ENCODE measurements around the gene LBP.
"Not testable (repeated sequence)": the region's sequence is repeated elsewhere in the genome, so short reads cannot be mapped to it uniquely, and the experiment has no call there.

Gene LBP

DNA sequence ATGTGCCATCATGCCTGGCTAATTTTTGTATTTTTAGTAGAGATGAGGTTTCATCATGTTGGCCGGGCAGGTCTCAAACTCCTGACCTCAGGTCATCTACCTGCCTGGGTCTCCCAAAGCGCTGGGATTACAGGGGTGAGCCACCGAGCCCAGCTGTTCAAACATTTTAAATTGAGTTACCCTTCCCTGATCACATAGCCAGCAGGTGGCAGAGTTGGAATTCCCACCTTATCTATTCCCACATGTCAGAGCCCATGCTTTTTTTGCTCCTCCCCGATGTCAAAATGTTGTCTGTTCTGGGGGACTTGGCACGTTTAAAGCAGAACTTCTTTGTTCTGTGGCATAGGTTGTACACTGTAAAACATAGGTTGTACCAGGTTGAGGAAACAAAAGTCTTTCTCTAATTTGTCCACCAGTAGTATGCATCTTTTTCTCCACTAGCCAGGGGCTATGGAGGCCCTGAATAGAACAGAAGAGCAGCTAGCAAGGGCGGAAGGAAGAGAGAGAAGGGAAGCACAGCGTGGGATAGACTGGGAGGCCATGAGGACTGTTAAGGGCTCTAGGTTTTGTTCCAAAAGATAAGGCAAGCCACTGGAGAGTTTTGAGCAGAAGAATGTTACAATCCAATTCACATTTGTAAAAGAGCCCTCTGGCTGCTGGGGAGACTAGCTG lies 7.3 kb upstream of the LBP start:
- no peak overlapping the region for H3K27ac ChIP-seq (replicated peaks)
- no peak overlapping the region for H3K4me3 ChIP-seq (replicated peaks; ENCODE audit: insufficient read depth, low read length)
- DNase-seq (ENCODE audit: low read depth in 1 of 2, low spot score in 1 of 2): no peak
- TF ChIP-seq GABPA (IDR thresholded peaks at IDR 0.05; ENCODE audit: low read depth): no peak
- TF ChIP-seq, protein P1, sequence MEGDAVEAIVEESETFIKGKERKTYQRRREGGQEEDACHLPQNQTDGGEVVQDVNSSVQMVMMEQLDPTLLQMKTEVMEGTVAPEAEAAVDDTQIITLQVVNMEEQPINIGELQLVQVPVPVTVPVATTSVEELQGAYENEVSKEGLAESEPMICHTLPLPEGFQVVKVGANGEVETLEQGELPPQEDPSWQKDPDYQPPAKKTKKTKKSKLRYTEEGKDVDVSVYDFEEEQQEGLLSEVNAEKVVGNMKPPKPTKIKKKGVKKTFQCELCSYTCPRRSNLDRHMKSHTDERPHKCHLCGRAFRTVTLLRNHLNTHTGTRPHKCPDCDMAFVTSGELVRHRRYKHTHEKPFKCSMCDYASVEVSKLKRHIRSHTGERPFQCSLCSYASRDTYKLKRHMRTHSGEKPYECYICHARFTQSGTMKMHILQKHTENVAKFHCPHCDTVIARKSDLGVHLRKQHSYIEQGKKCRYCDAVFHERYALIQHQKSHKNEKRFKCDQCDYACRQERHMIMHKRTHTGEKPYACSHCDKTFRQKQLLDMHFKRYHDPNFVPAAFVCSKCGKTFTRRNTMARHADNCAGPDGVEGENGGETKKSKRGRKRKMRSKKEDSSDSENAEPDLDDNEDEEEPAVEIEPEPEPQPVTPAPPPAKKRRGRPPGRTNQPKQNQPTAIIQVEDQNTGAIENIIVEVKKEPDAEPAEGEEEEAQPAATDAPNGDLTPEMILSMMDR (IDR thresholded peaks at IDR 0.05; ENCODE audit: insufficient read depth, low read length): no peak
- TF ChIP-seq, protein P2, sequence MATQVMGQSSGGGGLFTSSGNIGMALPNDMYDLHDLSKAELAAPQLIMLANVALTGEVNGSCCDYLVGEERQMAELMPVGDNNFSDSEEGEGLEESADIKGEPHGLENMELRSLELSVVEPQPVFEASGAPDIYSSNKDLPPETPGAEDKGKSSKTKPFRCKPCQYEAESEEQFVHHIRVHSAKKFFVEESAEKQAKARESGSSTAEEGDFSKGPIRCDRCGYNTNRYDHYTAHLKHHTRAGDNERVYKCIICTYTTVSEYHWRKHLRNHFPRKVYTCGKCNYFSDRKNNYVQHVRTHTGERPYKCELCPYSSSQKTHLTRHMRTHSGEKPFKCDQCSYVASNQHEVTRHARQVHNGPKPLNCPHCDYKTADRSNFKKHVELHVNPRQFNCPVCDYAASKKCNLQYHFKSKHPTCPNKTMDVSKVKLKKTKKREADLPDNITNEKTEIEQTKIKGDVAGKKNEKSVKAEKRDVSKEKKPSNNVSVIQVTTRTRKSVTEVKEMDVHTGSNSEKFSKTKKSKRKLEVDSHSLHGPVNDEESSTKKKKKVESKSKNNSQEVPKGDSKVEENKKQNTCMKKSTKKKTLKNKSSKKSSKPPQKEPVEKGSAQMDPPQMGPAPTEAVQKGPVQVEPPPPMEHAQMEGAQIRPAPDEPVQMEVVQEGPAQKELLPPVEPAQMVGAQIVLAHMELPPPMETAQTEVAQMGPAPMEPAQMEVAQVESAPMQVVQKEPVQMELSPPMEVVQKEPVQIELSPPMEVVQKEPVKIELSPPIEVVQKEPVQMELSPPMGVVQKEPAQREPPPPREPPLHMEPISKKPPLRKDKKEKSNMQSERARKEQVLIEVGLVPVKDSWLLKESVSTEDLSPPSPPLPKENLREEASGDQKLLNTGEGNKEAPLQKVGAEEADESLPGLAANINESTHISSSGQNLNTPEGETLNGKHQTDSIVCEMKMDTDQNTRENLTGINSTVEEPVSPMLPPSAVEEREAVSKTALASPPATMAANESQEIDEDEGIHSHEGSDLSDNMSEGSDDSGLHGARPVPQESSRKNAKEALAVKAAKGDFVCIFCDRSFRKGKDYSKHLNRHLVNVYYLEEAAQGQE (IDR thresholded peaks at IDR 0.05; ENCODE audit: insufficient replicate concordance, low read depth): no peak
- no peak for TF ChIP-seq SPI1 (IDR thresholded peaks at IDR 0.05; ENCODE audit: borderline replicate concordance, low read depth)
- no peak for TF ChIP-seq POLR2AphosphoS5 (IDR thresholded peaks at IDR 0.05; ENCODE audit: low read depth)
- H3K27me3 ChIP-seq (ENCODE audit: insufficient read depth, poor library complexity, severe bottlenecking): no peaks in the 10 kb centered on the region

DNA sequence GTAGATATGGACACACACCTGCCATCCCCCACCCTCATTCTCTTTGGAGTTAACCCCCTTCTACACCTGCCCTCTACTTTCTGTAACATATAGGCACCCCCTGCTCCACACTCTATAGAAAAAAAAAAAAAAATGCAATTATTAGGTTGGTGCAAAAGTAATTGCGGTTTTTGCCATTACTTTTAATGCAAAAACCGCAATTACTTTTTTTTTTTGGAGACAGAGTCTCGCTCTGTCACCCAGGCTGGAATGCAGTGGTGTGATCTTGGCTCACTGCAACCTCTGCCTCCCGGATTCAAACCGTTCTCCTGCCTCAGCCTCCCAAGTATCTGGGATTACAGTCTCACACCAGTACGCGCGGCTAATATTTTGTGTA lies 6.8 kb upstream of the LBP start:
- not testable (repeated sequence) for H3K27ac ChIP-seq (replicated peaks); H3K4me3 ChIP-seq (replicated peaks; ENCODE audit: insufficient read depth, low read length); DNase-seq (ENCODE audit: low read depth in 1 of 2, low spot score in 1 of 2); H3K27me3 ChIP-seq (ENCODE audit: insufficient read depth, poor library complexity, severe bottlenecking)

DNA sequence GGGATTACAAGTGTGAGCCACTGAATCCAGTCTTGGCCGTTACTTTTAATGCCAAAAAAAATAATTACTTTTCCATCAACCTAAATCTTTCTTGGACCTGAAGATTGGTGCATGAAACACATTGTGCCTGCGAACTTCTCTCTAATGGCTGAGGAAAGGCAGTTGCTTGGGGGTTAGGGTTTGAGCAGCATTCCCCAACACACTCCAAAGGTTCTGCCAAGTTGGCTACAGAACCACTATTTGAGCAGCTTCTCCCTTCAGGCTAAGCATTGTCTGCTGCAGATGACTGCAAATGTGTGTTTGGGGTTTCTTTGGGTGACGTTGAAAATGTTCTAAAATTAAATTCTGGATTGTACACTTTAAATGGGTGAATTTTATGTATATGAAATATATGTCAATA lies 6.3 kb upstream of the LBP start:
- DNase-seq (ENCODE audit: low read depth in 1 of 2, low spot score in 1 of 2): no peak
- TF ChIP-seq GABPA (IDR thresholded peaks at IDR 0.05; ENCODE audit: low read depth) (no peak), SPI1 (IDR thresholded peaks at IDR 0.05; ENCODE audit: borderline replicate concordance, low read depth) (no peak), POLR2AphosphoS5 (IDR thresholded peaks at IDR 0.05; ENCODE audit: low read depth) (no peak)
- TF ChIP-seq, protein P2 (IDR thresholded peaks at IDR 0.05; ENCODE audit: insufficient replicate concordance, low read depth): no peak
- TF ChIP-seq, protein P1 (IDR thresholded peaks at IDR 0.05; ENCODE audit: insufficient read depth, low read length): no peak
- Histone ChIP-seq H3K27ac (replicated peaks) (no peak overlapping the region), H3K27me3 (ENCODE audit: insufficient read depth, poor library complexity, severe bottlenecking) (no peaks in the 10 kb centered on the region), H3K4me3 (replicated peaks; ENCODE audit: insufficient read depth, low read length) (no peak overlapping the region)

DNA sequence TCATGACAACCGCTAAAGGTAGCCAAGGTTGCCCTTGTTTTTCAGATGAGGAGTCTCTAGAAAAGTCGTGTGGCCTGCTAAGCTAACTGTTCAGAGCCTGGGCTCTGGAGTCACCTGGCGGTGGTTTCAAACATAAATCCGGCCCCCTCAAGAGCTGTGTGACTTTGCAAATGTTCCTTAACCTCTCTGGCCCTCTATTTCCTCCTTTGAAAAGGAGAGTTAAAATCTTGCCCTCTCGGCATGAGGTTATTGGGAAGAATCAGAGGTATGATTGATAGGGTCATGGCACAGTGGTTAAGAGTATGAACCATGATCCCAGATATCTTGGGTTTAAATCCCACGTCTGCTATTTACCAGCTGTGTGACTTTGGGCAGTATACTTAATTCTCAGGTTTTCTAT lies 5.6 kb upstream of the LBP start:
- TF ChIP-seq SPI1 (IDR thresholded peaks at IDR 0.05; ENCODE audit: borderline replicate concordance, low read depth) (no peak), POLR2AphosphoS5 (IDR thresholded peaks at IDR 0.05; ENCODE audit: low read depth) (no peak), GABPA (IDR thresholded peaks at IDR 0.05; ENCODE audit: low read depth) (no peak)
- TF ChIP-seq, protein P1 (IDR thresholded peaks at IDR 0.05; ENCODE audit: insufficient read depth, low read length): no peak
- TF ChIP-seq, protein P2 (IDR thresholded peaks at IDR 0.05; ENCODE audit: insufficient replicate concordance, low read depth): no peak
- no peak for DNase-seq (ENCODE audit: low read depth in 1 of 2, low spot score in 1 of 2)
- no peaks in the 10 kb centered on the region for H3K27me3 ChIP-seq (ENCODE audit: insufficient read depth, poor library complexity, severe bottlenecking)
- H3K4me3 ChIP-seq (replicated peaks; ENCODE audit: insufficient read depth, low read length): no peak overlapping the region
- no peak overlapping the region for H3K27ac ChIP-seq (replicated peaks)

Data from HL-60 (cell line).